Measurements from ENCODE around the gene ST7.

DNA sequence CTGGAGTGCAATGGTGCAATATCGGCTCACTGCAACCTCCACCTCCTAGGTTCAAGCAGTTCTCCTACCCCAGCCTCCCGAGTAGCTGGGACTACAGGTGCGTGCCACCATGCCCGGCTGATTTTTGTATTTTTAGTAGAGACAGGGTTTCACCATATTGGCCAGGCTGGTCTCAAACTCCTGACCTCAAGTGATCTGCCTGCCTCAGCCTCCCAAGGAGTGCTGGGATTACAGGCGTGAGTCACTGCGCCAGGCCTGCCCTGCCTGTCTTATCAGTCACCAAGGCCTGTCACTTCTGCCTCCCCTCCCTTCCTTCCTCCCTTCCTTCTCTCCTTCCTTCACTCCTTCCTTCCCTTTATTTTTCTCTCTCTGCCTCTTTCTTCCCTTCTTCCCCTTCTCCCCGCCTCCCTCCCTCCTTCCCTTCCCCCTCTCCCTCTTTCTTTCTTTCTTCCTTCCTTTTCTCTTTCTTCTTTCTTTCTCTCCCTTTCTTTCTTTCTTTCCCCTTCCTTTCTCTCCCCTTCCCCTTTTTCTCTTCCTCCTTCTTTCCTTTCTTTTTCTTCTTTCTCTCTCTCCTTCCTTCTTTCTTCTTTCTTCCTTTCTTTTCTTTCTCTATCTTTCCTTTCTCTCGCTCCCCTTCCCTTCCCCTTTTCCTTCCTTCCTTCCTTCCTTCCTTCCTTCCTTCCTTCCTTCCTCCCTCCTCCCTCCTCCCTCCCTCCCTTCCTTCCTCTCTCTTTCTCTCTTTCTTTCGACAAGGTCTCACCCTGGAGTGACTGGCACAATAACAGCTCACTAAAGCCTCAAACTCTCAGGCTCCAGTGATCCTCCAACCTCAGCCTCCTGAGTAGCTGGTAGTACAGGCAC is 3.1 kb upstream of the ST7 start:
- TF ChIP-seq, protein P1, sequence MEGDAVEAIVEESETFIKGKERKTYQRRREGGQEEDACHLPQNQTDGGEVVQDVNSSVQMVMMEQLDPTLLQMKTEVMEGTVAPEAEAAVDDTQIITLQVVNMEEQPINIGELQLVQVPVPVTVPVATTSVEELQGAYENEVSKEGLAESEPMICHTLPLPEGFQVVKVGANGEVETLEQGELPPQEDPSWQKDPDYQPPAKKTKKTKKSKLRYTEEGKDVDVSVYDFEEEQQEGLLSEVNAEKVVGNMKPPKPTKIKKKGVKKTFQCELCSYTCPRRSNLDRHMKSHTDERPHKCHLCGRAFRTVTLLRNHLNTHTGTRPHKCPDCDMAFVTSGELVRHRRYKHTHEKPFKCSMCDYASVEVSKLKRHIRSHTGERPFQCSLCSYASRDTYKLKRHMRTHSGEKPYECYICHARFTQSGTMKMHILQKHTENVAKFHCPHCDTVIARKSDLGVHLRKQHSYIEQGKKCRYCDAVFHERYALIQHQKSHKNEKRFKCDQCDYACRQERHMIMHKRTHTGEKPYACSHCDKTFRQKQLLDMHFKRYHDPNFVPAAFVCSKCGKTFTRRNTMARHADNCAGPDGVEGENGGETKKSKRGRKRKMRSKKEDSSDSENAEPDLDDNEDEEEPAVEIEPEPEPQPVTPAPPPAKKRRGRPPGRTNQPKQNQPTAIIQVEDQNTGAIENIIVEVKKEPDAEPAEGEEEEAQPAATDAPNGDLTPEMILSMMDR (IDR thresholded peaks at IDR 0.05): no peak
- TF ChIP-seq POLR2AphosphoS5 (IDR thresholded peaks at IDR 0.05; ENCODE audit: low read depth, low read length): no peak

Data from Panc1 (cell line).